ENCODE measurements around the gene PDE6C. TPM values are rescaled to one million over a fixed set of nuclear protein-coding genes. Genes with fewer than 3 reads are reported as not detected.

PDE6C gene
- total and polyA plus RNA-seq, 2 donors (not counting 1 experiment from before 2014, with no cell fraction given) = not detected

GRCh38 chr10:93671042-93671441, 58.7 kb downstream of the PDE6C start:
- DNase-seq (ENCODE audit: low read depth in 2 of 2) = no peak
- H3K4me3 ChIP-seq (replicated peaks in 1 of 4; ENCODE audit: control extremely low read depth in 1 of 4, insufficient read depth in 1 of 4, low read depth in 3 of 4, low read length in 4 of 4) = no peak overlapping the region
- no peak overlapping the region for H3K4me2 ChIP-seq (ENCODE audit: extremely low read depth, insufficient read depth, low read length)
- TF ChIP-seq EZH2 (IDR thresholded peaks at IDR 0.05; ENCODE audit: low read length, missing control alignments) = no peak
- no peak for TF ChIP-seq CTCF (conservative IDR thresholded peaks at IDR 0.05 in 1 of 2, IDR thresholded peaks at IDR 0.05 in 1 of 2; ENCODE audit: low read depth in 1 of 2, low read length in 2 of 2)
- no peak overlapping the region for H3K9ac ChIP-seq (ENCODE audit: insufficient read depth, low read length)
- H2AFZ ChIP-seq (ENCODE audit: low read length) = no peak overlapping the region
- H3K79me2 ChIP-seq (ENCODE audit: control insufficient read depth, insufficient read depth, low read length) = no peaks in the 10 kb centered on the region
- no peaks in the 10 kb centered on the region for H3K4me1 ChIP-seq (ENCODE audit: control insufficient read depth, extremely low read depth, insufficient read depth, low read length)
- H3K27ac ChIP-seq (ENCODE audit: insufficient read depth, low read length) = no peak overlapping the region
- H4K20me1 ChIP-seq (ENCODE audit: control insufficient read depth, extremely low read depth, insufficient read depth, low read length) = no peaks in the 10 kb centered on the region
- peaks cover 3% of the 10 kb centered on the region for H3K36me3 ChIP-seq (ENCODE audit: control insufficient read depth, insufficient read depth, low read length)
- no peaks in the 10 kb centered on the region for H3K27me3 ChIP-seq (ENCODE audit: control insufficient read depth, insufficient read depth, low read length)
- no peaks in the 10 kb centered on the region for H3K9me3 ChIP-seq (ENCODE audit: control insufficient read depth, insufficient read depth, low read depth, low read length)

GRCh38 chr10:93672022-93672678, 59.8 kb downstream of the PDE6C start:
- no peaks in the 10 kb centered on the region for H3K9me3 ChIP-seq (ENCODE audit: control insufficient read depth, insufficient read depth, low read depth, low read length)
- no peaks in the 10 kb centered on the region for H3K4me1 ChIP-seq (ENCODE audit: control insufficient read depth, extremely low read depth, insufficient read depth, low read length)
- DNase-seq (ENCODE audit: low read depth in 2 of 2) = no peak
- H4K20me1 ChIP-seq (ENCODE audit: control insufficient read depth, extremely low read depth, insufficient read depth, low read length) = no peaks in the 10 kb centered on the region
- H3K27ac ChIP-seq (ENCODE audit: insufficient read depth, low read length) = no peak overlapping the region
- TF ChIP-seq CTCF (conservative IDR thresholded peaks at IDR 0.05 in 1 of 2, IDR thresholded peaks at IDR 0.05 in 1 of 2; ENCODE audit: low read depth in 1 of 2, low read length in 2 of 2) (no peak), EZH2 (IDR thresholded peaks at IDR 0.05; ENCODE audit: low read length, missing control alignments) (no peak)
- no peak overlapping the region for H3K4me2 ChIP-seq (ENCODE audit: extremely low read depth, insufficient read depth, low read length)
- H3K9ac ChIP-seq (ENCODE audit: insufficient read depth, low read length) = no peak overlapping the region
- H3K4me3 ChIP-seq (replicated peaks in 1 of 4; ENCODE audit: control extremely low read depth in 1 of 4, insufficient read depth in 1 of 4, low read depth in 3 of 4, low read length in 4 of 4) = no peak overlapping the region
- peaks cover 3% of the 10 kb centered on the region for H3K36me3 ChIP-seq (ENCODE audit: control insufficient read depth, insufficient read depth, low read length)
- H3K27me3 ChIP-seq (ENCODE audit: control insufficient read depth, insufficient read depth, low read length) = no peaks in the 10 kb centered on the region
- H2AFZ ChIP-seq (ENCODE audit: low read length) = no peak overlapping the region
- no peaks in the 10 kb centered on the region for H3K79me2 ChIP-seq (ENCODE audit: control insufficient read depth, insufficient read depth, low read length)

GRCh38 chr10:93672890-93673289, 60.6 kb downstream of the PDE6C start:
- Histone ChIP-seq H3K36me3 (ENCODE audit: control insufficient read depth, insufficient read depth, low read length) (peaks cover 3% of the 10 kb centered on the region), H3K9me3 (ENCODE audit: control insufficient read depth, insufficient read depth, low read depth, low read length) (no peaks in the 10 kb centered on the region), H3K9ac (ENCODE audit: insufficient read depth, low read length) (no peak overlapping the region), H3K4me2 (ENCODE audit: extremely low read depth, insufficient read depth, low read length) (no peak overlapping the region), H4K20me1 (ENCODE audit: control insufficient read depth, extremely low read depth, insufficient read depth, low read length) (no peaks in the 10 kb centered on the region), H3K27me3 (ENCODE audit: control insufficient read depth, insufficient read depth, low read length) (no peaks in the 10 kb centered on the region), H2AFZ (ENCODE audit: low read length) (no peak overlapping the region), H3K4me3 (replicated peaks in 1 of 4; ENCODE audit: control extremely low read depth in 1 of 4, insufficient read depth in 1 of 4, low read depth in 3 of 4, low read length in 4 of 4) (no peak overlapping the region), H3K79me2 (ENCODE audit: control insufficient read depth, insufficient read depth, low read length) (no peaks in the 10 kb centered on the region), H3K4me1 (ENCODE audit: control insufficient read depth, extremely low read depth, insufficient read depth, low read length) (no peaks in the 10 kb centered on the region), H3K27ac (ENCODE audit: insufficient read depth, low read length) (no peak overlapping the region)
- TF ChIP-seq EZH2 (IDR thresholded peaks at IDR 0.05; ENCODE audit: low read length, missing control alignments) = no peak
- DNase-seq (ENCODE audit: low read depth in 2 of 2) = no peak
